HL-60 (cell line): ENCODE measurements around the gene MX2.

ENCODE experiments used
- DNase-seq, 2 experiments: peaks; one replicate each; pipeline ENCODE4 v3.0.0-alpha.2; 2010 to 2020; ENCODE audit warnings: low read depth in 1 of 2, low spot score in 1 of 2
- H3K27ac ChIP-seq: fragments of 250-450 bp; sonication (Bioruptor Pico); replicated peaks from 2 replicates; pipeline ENCODE4 v1.5.1; 2020; ENCODE audit warnings: mild to moderate bottlenecking, moderate library complexity
- H3K27me3 ChIP-seq: fragments of 250-450 bp; sonication (Bioruptor Pico); 2 replicates; pipeline ENCODE4 v1.5.1; 2021; ENCODE audit warnings: mild to moderate bottlenecking, moderate library complexity; ENCODE audit not compliant: insufficient read depth, poor library complexity, severe bottlenecking
- H3K4me3 ChIP-seq: replicated peaks from 2 replicates; pipeline ENCODE4 v1.5.1; 2011; ENCODE audit warnings: mild to moderate bottlenecking, control low read depth, low read length; ENCODE audit not compliant: insufficient read depth
- GABPA ChIP-seq: IDR thresholded peaks from 2 replicates; pipeline ENCODE4 v1.6.1; 2012; ENCODE audit warnings: low read depth
- POLR2AphosphoS5 ChIP-seq: IDR thresholded peaks from 2 replicates; pipeline ENCODE4 v1.6.1; 2012; ENCODE audit warnings: low read depth
- REST ChIP-seq: IDR thresholded peaks from 2 replicates; pipeline ENCODE4 v1.6.1; 2012; ENCODE audit warnings: low read depth; ENCODE audit not compliant: insufficient replicate concordance
- SPI1 ChIP-seq: IDR thresholded peaks from 2 replicates; pipeline ENCODE4 v1.6.1; 2012; ENCODE audit warnings: low read depth, mild to moderate bottlenecking, borderline replicate concordance
- TF ChIP-seq, protein P1 (sequence below): IDR thresholded peaks from one replicate; pipeline ENCODE4 v1.5.1; 2011; ENCODE audit warnings: low read length, control low read depth, inconsistent platforms; ENCODE audit not compliant: insufficient read depth

Gene MX2

GRCh38 chr21:41447356-41447755, 85.5 kb downstream of the MX2 start:
- TF ChIP-seq, protein P1, sequence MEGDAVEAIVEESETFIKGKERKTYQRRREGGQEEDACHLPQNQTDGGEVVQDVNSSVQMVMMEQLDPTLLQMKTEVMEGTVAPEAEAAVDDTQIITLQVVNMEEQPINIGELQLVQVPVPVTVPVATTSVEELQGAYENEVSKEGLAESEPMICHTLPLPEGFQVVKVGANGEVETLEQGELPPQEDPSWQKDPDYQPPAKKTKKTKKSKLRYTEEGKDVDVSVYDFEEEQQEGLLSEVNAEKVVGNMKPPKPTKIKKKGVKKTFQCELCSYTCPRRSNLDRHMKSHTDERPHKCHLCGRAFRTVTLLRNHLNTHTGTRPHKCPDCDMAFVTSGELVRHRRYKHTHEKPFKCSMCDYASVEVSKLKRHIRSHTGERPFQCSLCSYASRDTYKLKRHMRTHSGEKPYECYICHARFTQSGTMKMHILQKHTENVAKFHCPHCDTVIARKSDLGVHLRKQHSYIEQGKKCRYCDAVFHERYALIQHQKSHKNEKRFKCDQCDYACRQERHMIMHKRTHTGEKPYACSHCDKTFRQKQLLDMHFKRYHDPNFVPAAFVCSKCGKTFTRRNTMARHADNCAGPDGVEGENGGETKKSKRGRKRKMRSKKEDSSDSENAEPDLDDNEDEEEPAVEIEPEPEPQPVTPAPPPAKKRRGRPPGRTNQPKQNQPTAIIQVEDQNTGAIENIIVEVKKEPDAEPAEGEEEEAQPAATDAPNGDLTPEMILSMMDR = no peak
- TF ChIP-seq SPI1 (no peak), REST (no peak), GABPA (no peak), POLR2AphosphoS5 (no peak)
- DNase-seq = no peak
- H3K4me3 ChIP-seq = no peak overlapping the region
- no peaks in the 10 kb centered on the region for H3K27me3 ChIP-seq
- no peak overlapping the region for H3K27ac ChIP-seq

GRCh38 chr21:41449613-41450012, 87.8 kb downstream of the MX2 start:
- TF ChIP-seq REST = no peak
- TF ChIP-seq POLR2AphosphoS5 = no peak
- TF ChIP-seq GABPA = no peak
- TF ChIP-seq, protein P1 = no peak
- no peak for TF ChIP-seq SPI1
- DNase-seq = no peak
- H3K27ac ChIP-seq = no peak overlapping the region

DNA sequence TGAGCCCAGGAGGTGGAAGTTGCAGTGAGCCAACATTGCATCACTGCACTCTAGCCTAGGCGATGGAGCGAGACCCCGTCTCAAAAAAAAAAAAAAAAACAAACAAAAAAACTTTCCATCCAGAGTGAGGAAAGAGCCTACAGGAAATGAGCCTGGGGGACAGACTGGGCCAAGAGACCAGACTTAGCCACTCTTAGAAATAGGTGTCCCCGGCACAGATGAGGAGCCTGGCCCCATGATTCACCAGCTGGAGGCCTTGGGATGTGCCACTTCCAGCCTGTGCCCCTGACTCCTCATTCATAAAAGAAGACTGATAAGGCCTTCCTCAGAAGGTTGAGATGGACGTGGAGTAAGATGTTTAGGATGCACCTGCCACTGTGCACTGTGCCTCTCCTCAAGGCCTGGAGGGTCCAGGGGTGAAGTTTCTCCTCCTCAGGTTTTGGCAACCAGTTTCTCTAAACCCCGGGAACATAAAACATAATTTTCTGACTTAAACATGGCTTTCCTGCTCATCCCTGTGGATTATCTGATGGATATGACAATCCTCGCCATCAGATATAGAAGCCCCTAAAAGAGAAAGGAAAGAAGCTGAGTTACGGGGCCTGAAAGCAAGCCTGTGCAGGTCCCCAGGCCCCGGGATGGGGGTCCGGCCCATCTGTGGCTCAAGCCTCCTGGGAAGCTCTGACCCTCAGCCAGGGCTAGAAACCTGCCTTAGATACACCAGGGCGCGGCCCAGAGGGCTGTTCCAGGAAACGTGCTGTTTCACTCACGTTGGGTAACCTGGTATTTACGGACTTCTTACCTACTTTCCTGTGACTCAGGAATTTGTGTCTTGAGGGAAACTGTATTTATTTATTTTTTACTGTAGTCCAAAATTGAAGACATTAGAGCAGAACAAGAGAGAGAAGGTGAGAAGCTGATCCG, 90.2 kb downstream of the MX2 start:
- no peak for DNase-seq
- H3K27ac ChIP-seq = no peak overlapping the region
- H3K27me3 ChIP-seq = no peaks in the 10 kb centered on the region
- TF ChIP-seq, protein P1 = no peak
- TF ChIP-seq GABPA (no peak), REST (no peak), SPI1 (no peak), POLR2AphosphoS5 (no peak)
- H3K4me3 ChIP-seq = no peak overlapping the region

More at GRCh38 chr21:41449613-41450012, 87.8 kb downstream of the MX2 start:
- Histone ChIP-seq H3K4me3 (no peak overlapping the region), H3K27me3 (no peaks in the 10 kb centered on the region)
